ENCODE results near the gene MMP25.

DNA sequence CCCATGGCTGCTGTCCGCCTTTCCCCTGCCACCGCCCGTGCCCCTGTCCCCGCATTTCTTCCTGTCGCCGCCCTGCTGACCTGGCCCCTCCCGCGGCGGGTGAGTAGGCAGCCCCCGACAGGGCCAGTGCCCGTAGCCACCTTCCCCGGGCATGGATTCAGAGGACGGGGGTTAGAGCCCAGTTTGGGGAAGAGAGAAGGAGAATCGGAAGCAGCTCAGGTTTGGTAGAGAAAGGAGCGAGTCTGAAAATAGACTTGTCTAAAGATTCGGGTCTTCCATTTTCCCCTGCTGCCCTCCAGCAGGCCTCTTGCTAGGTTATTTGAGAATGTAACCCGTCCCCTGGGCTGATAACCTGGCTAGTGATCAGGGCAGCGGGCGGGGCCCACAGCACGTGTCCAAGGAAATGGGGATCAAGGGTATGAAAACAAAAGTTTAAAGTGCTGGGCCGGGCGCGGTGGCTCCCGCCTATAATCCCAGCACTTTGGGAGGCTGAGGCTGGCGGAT lies 41.5 kb upstream of the MMP25 start:
- TF ChIP-seq, protein P1, sequence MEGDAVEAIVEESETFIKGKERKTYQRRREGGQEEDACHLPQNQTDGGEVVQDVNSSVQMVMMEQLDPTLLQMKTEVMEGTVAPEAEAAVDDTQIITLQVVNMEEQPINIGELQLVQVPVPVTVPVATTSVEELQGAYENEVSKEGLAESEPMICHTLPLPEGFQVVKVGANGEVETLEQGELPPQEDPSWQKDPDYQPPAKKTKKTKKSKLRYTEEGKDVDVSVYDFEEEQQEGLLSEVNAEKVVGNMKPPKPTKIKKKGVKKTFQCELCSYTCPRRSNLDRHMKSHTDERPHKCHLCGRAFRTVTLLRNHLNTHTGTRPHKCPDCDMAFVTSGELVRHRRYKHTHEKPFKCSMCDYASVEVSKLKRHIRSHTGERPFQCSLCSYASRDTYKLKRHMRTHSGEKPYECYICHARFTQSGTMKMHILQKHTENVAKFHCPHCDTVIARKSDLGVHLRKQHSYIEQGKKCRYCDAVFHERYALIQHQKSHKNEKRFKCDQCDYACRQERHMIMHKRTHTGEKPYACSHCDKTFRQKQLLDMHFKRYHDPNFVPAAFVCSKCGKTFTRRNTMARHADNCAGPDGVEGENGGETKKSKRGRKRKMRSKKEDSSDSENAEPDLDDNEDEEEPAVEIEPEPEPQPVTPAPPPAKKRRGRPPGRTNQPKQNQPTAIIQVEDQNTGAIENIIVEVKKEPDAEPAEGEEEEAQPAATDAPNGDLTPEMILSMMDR (IDR thresholded peaks at IDR 0.05; ENCODE audit: insufficient read depth, low read length, poor library complexity, severe bottlenecking) = no peak
- no peak for TF ChIP-seq EZH2phosphoT487 (conservative IDR thresholded peaks at IDR 0.05; ENCODE audit: low read length)
